ENCODE data around the gene ARMH4. TPM values are rescaled to one million over a fixed set of nuclear protein-coding genes. Genes with fewer than 3 reads are reported as not detected.

The ARMH4 gene
- total and polyA plus RNA-seq, 8 donors: 0.40 to 14.3 (median 1.9) TPM; not detected in 1

GRCh38 chr14:58014778-58015177 is 137.2 kb downstream of the ARMH4 start:
- H3K4me3 ChIP-seq: no peak overlapping the region
- no peaks in the 10 kb centered on the region for H3K36me3 ChIP-seq
- no peaks in the 10 kb centered on the region for H3K27me3 ChIP-seq
- WGBS, 5 donors: 80 to 91% (median 84%) methylated on average over 2 of the region's 2 CpGs
- no peaks in the 10 kb centered on the region for H3K4me1 ChIP-seq
- no peaks in the 10 kb centered on the region for H3K9me3 ChIP-seq
- intact Hi-C loops (cut with DNase I; ENCODE audit: low total_unique reads): no loop called here
- no peak for DNase-seq
- TF ChIP-seq POLR2AphosphoS5 (IDR thresholded peaks at IDR 0.05) (no peak), EP300 (IDR thresholded peaks at IDR 0.05) (no peak), CTCF (IDR thresholded peaks at IDR 0.05) (no peak), POLR2A (IDR thresholded peaks at IDR 0.05) (no peak)
- no peak overlapping the region for H3K27ac ChIP-seq

- no peak for DNase-seq
- H3K27me3 ChIP-seq: no peaks in the 10 kb centered on the region
- no peak overlapping the region for H3K27ac ChIP-seq
- no peaks in the 10 kb centered on the region for H3K36me3 ChIP-seq
- no peak overlapping the region for H3K4me3 ChIP-seq
- no peaks in the 10 kb centered on the region for H3K9me3 ChIP-seq
- TF ChIP-seq POLR2A (IDR thresholded peaks at IDR 0.05) (no peak), CTCF (IDR thresholded peaks at IDR 0.05) (no peak), POLR2AphosphoS5 (IDR thresholded peaks at IDR 0.05) (no peak), EP300 (IDR thresholded peaks at IDR 0.05) (no peak)
- 46 to 66% (median 63%) methylated on average over 2 of the region's 2 CpGs for WGBS, 5 donors
- intact Hi-C loops (cut with DNase I; ENCODE audit: low total_unique reads): no loop called here
- no peaks in the 10 kb centered on the region for H3K4me1 ChIP-seq
These were observed 149.4 kb downstream of the ARMH4 start for GRCh38 chr14:58002618-58003017.

- no peaks in the 10 kb centered on the region for H3K27me3 ChIP-seq
- no peaks in the 10 kb centered on the region for H3K9me3 ChIP-seq
- no peak overlapping the region for H3K27ac ChIP-seq
- no peaks in the 10 kb centered on the region for H3K4me1 ChIP-seq
- DNase-seq: no peak
- intact Hi-C loops (cut with DNase I; ENCODE audit: low total_unique reads): no loop called here
- no peak for TF ChIP-seq CTCF (IDR thresholded peaks at IDR 0.05)
- no peak for TF ChIP-seq POLR2AphosphoS5 (IDR thresholded peaks at IDR 0.05)
- no peak for TF ChIP-seq EP300 (IDR thresholded peaks at IDR 0.05)
- TF ChIP-seq POLR2A (IDR thresholded peaks at IDR 0.05): no peak
- H3K4me3 ChIP-seq: no peak overlapping the region
- H3K36me3 ChIP-seq: no peaks in the 10 kb centered on the region
- 84 to 97% (median 91%) methylated on average over 1 of the region's 1 CpG for WGBS, 5 donors
These were observed 152.0 kb downstream of the ARMH4 start for GRCh38 chr14:57999979-58000378.

- Histone ChIP-seq H3K4me3 (no peak overlapping the region), H3K9me3 (no peaks in the 10 kb centered on the region), H3K4me1 (no peaks in the 10 kb centered on the region), H3K27ac (no peak overlapping the region), H3K27me3 (no peaks in the 10 kb centered on the region), H3K36me3 (no peaks in the 10 kb centered on the region)
- DNase-seq: no peak
- intact Hi-C loops (cut with DNase I; ENCODE audit: low total_unique reads): no loop called here
- 75 to 88% (median 83%) methylated on average over 2 of the region's 2 CpGs for WGBS, 5 donors
- TF ChIP-seq POLR2AphosphoS5 (IDR thresholded peaks at IDR 0.05) (no peak), EP300 (IDR thresholded peaks at IDR 0.05) (no peak), POLR2A (IDR thresholded peaks at IDR 0.05) (no peak), CTCF (IDR thresholded peaks at IDR 0.05) (no peak)
These were observed 152.5 kb downstream of the ARMH4 start for GRCh38 chr14:57999471-57999870.

Data from stomach (tissue), 9 donors.